Central memory CD8-positive, alpha-beta T cell (primary cell): ENCODE data around the gene PRSS56.

Experiments
- ATAC-seq: fragments of 150-1000 bp; cut with Tn5 transposase; replicated peaks from 2 replicates; pipeline ENCODE4 v1.10.0; 2022; ENCODE audit warnings: mild to moderate bottlenecking, moderate FRiP score, moderate number of reproducible peaks; ENCODE audit not compliant: poor library complexity, severe bottlenecking; ENCODE audit errors: extremely low read depth
- DNase-seq, 2 donors: peaks; one replicate each; pipeline ENCODE4 v3.0.0; 2021; ENCODE audit warnings: low spot score in 2 of 2
- H3K27ac Mint-ChIP-seq: one replicate; pipeline ENCODE4 v1.8.0; 2022; ENCODE audit warnings: low read depth, mild to moderate bottlenecking, moderate library complexity, mixed read lengths
- H3K27me3 Mint-ChIP-seq: one replicate; pipeline ENCODE4 v1.8.0; 2022; ENCODE audit warnings: mixed read lengths
- H3K36me3 Mint-ChIP-seq: one replicate; pipeline ENCODE4 v1.8.0; 2022; ENCODE audit warnings: mild to moderate bottlenecking, moderate library complexity, mixed read lengths; ENCODE audit not compliant: insufficient read depth
- H3K4me1 Mint-ChIP-seq: one replicate; pipeline ENCODE4 v1.8.0; 2022; ENCODE audit warnings: mixed read lengths
- H3K4me3 Mint-ChIP-seq: one replicate; pipeline ENCODE4 v1.8.0; 2022; ENCODE audit warnings: mild to moderate bottlenecking, moderate library complexity, mixed read lengths
- H3K9me3 Mint-ChIP-seq: one replicate; pipeline ENCODE4 v1.8.0; 2022; ENCODE audit warnings: mixed read lengths

The PRSS56 gene

DNA sequence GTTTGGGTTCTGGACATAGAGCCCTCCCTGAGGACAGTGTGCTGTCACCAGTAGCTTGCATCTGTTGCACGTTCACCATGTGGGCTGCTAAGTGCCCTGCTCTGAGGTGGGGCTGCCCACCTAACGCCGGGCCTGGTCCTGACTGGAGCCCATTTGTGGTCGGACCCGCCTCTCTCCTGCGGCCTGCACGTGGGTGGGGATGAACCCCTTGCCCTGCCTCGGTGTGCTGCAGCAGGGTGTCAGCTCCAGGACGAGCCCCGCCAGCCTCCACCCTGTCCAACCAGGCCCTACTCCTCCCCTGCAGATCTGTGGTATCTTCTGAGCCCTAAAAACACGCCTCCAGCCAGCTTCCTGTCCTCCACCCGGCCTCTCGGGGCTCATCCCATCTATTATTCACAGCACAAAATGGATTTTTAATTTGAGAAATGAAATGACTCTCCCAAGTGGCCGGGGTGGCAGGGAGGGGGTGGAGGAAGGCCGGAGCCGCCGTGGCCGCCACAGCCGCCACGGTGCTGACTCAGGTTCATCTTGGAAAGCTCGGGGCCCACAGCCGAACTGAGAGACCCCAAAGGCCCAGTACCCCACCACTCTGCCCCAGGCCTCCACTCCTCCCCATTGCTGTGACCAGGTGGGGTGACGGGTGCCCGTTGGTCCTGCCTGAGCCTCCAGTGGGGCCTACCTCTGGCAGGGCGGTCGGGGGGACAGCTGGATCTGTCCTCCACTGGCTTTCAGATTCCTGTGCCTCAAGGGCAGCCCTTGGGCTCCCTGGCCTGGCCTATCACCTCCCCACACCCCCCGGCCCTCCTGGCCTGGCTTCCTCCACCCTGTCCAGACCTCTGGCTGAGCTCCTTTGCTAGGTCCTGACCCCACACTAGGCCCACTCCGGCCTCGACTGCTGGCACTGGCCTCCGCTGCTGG is 29.7 kb upstream of the PRSS56 start:
- Mint-ChIP-seq H3K4me1 (no peaks in the 10 kb centered on the region), H3K4me3 (no peak overlapping the region), H3K9me3 (no peaks in the 10 kb centered on the region), H3K27me3 (peaks cover 57% of the 10 kb centered on the region), H3K36me3 (peaks cover 4% of the 10 kb centered on the region), H3K27ac (no peak overlapping the region)
- ATAC-seq (no peak), DNase-seq (no peak)

DNA sequence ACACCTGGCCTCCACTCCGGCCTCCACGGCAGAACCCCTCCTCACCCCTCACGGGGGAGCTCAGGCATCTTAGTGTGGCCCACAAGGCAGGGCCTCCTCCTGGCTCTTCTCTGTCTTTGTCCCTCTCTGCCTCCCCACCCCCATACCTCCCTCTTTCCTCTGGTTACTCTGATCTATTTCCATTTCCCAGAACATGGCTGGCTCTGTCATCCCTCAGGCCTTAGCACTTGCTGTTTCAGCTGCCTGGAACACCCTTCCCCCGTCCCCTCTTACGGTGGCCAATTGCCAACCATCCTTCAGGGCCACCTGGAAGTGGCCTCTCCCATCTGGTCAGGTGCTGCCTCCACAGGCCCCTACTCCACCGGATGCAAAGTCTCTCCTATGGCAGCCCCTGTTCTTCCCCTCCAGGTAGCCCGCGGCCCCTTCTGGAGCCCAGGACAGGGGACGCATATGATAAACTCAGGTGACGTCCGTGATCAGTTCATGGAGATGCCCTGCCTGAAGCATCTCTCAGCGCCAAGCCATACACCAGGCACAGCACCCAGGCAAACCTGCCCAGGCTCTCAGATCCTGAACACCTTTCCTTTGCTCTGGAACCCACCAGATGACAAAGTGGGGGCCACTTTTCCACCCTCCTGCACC is 28.9 kb upstream of the PRSS56 start:
- H3K4me1 Mint-ChIP-seq: no peaks in the 10 kb centered on the region
- H3K4me3 Mint-ChIP-seq: no peak overlapping the region
- ATAC-seq: no peak
- DNase-seq: no peak
- no peaks in the 10 kb centered on the region for H3K9me3 Mint-ChIP-seq
- H3K27ac Mint-ChIP-seq: no peak overlapping the region
- peaks cover 53% of the 10 kb centered on the region for H3K27me3 Mint-ChIP-seq
- peaks cover 4% of the 10 kb centered on the region for H3K36me3 Mint-ChIP-seq

DNA sequence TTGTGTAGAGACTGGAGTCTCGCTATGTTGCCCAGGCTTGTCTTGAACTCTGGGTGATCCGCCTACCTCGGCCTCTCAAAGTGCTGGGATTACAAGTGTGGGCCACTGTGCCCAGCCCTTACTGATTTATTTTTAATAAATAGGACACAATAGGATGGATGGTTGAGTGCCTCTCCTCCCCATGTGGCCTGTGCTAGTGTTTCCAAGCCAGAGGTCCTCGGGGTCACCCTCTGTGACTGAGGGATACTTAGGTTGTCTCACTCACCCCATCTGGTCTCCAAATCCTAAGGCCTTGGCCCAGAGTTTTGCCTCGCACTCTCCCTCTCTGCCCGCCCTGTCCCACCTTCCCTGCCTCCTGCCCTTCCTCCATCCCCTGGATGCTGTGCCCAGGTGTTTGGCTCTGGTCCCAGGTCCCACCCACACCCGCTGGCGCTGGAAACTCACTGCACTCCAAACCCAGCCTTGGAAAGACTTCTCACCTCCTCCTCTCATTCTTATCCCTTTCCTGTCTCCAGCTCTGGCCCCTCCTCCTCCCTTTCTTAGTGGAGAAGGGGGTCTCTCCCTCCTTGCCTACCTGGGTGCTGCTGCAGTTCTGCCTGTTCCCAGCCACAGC is 27.8 kb upstream of the PRSS56 start:
- Mint-ChIP-seq H3K36me3 (peaks cover 4% of the 10 kb centered on the region), H3K27ac (no peak overlapping the region)

DNA sequence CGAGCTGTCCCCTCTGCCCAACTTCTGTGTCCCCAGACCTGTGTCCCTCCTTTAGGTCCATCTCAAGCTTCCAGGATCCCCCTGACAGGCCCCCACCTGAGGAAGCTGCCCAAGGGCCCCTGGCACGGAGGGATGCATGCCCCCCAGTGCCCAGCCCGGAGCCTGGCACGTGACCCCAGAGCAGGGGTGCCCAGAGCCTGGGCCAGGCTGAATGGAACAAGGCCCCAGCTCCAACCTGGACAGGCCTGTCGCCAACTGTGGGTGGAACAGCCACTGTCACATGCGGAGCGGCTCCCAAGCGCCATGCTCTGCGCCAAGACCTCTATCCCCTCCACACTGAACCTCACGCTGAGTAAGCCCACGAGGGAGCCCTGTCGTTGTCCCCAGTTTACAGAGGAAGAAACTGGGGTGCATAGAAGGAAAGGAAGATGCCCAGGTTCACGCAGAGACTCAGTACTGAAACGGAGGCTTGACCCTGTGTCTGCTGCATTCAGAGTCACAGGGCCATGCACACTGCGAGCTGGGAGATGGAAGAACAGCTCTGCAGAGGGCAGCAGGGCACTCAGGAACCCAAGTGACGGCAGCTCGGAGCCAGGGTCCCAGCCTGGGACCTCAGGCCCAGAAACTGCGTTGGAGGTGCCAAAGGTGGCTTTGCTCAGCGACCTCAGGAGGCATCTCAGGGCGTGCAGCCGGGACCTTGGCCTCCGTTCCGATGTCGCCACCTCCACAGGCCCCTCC is 27.1 kb upstream of the PRSS56 start:
- Mint-ChIP-seq H3K4me3 (no peak overlapping the region), H3K27me3 (peaks cover 53% of the 10 kb centered on the region), H3K9me3 (no peaks in the 10 kb centered on the region), H3K27ac (no peak overlapping the region), H3K4me1 (no peaks in the 10 kb centered on the region), H3K36me3 (peaks cover 4% of the 10 kb centered on the region)
- no peak for ATAC-seq
- DNase-seq: no peak

More for the DNA sequence above, 27.8 kb upstream of the PRSS56 start:
- Mint-ChIP-seq H3K27me3 (peaks cover 53% of the 10 kb centered on the region), H3K4me3 (no peak overlapping the region), H3K9me3 (no peaks in the 10 kb centered on the region), H3K4me1 (no peaks in the 10 kb centered on the region)
- DNase-seq (no peak), ATAC-seq (no peak)

DNA sequence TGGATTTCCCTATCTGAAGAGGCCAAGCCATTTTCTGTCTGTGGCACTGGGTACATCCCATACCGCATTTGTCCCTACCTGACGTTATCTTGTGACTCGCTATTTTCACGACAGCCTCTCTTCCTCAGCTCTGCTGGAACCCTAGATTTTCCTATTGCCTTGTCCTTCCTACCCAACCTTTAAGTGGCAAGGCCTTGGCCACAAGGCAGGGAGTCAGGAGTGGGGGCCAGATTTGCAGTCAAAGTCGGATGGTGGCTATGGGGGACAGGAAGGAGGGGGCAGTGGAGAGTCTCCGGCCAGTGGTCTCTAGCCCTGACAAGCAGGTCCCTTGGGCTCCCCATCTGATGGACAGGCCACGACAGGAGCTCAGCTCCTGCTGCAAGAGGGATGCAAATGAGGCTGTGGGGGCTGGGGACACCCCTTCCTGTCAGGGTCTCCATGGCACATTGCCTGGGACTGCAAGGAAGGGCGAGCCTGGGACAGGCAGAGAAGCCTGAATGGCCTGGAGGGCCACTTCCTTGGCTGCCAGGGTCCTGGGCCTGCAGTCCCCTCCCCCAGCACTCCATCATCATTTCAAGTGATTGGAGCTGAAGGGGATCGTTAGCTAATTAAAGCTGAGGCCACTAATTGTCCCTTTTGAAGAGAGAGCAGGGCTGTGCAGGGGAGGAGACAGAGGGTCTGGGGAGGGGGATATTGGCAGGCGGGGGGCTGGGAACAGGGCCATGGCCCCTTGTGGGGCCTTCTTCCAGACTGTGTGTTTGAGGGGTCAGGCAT is 26.3 kb upstream of the PRSS56 start:
- Mint-ChIP-seq H3K27me3 (peaks cover 46% of the 10 kb centered on the region), H3K36me3 (peaks cover 3% of the 10 kb centered on the region), H3K9me3 (no peaks in the 10 kb centered on the region), H3K27ac (no peak overlapping the region), H3K4me1 (no peaks in the 10 kb centered on the region), H3K4me3 (no peak overlapping the region)
- no peak for ATAC-seq
- no peak for DNase-seq

DNA sequence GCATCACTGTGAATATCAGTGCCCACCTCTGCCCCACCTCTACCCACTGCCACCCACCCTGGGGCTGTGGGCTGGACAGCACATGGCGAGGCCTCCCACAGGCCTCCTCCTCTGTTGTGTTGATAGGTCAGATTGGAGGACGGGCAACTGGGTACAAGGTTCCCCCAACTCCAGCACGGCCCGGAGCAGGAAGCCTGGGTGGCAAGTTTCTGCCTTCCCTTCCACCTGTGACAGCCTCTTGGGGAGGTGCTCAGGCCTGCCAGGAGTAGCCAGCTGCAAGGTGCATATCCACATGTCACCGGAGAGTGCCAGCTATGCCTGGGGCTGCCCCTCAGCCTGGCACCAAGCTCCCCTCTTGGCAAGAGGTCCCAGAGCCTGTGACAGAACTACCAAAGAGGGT is 25.6 kb upstream of the PRSS56 start:
- ATAC-seq (no peak), DNase-seq (no peak)
- Mint-ChIP-seq H3K4me1 (no peaks in the 10 kb centered on the region), H3K9me3 (no peaks in the 10 kb centered on the region), H3K27ac (no peak overlapping the region), H3K36me3 (peaks cover 2% of the 10 kb centered on the region), H3K27me3 (peaks cover 41% of the 10 kb centered on the region), H3K4me3 (no peak overlapping the region)

DNA sequence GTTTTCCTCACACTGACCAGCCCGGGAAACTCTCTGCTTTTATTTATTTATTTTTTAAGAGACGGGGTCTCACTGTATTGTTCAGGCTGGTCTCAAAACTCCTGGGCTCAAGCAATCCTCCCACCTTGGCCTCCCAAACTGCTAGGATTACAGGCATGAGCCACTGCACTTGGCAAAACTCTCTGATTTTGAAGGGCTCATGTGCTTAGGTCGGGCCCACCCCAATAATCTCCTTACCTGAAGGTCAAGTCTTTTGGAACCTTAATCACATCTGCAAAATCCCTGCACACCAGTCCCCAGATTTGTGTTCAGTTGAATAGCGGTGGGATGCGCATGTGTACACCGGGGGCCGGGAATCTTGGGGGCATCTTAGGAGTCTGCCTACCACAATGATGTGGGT is 24.9 kb upstream of the PRSS56 start:
- Mint-ChIP-seq H3K4me3 (no peak overlapping the region), H3K36me3 (peaks cover 2% of the 10 kb centered on the region), H3K27ac (no peak overlapping the region), H3K27me3 (peaks cover 41% of the 10 kb centered on the region), H3K4me1 (no peaks in the 10 kb centered on the region), H3K9me3 (no peaks in the 10 kb centered on the region)
- no peak for DNase-seq
- no peak for ATAC-seq

DNA sequence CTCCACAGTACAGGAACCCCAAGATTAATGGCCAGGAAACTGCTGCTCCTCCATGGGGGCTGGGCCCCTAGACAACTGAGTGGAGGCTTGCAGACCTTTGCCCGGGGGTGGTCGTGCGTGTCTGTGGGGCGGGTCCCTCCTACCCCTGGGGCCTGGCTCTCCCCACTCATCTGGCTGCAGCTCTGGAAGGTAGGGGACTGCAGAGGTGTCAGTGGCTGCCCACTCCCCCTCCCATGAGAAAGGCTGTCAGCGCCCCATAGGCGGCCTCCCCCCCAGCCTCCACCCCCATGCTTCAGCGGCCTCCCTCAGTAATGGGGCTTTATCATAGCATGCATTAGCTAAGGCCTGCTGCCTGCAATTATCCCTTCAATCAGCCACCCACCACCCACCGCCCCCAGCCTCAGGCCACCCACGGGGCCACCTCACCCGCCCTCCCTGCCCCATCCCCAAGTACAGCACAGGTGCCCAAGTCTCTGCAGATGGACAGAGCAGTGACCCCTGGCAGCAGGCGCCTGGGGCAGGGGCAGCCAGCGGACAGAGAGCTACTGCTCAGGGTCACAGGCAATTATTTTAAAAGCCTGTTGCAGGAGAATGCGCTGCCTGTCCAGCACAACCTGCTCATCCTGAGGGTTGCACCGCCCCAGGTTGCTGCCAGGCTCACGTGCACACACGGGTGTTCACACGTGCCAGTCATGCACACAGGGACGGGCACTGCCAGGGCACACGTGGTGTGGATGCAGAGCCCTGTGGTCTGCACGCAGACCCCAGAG is 23.5 kb upstream of the PRSS56 start:
- H3K27ac Mint-ChIP-seq: no peak overlapping the region
- no peak for DNase-seq
- H3K36me3 Mint-ChIP-seq: peaks cover 2% of the 10 kb centered on the region
- H3K9me3 Mint-ChIP-seq: no peaks in the 10 kb centered on the region
- no peak overlapping the region for H3K4me3 Mint-ChIP-seq
- no peaks in the 10 kb centered on the region for H3K4me1 Mint-ChIP-seq
- ATAC-seq: no peak
- H3K27me3 Mint-ChIP-seq: peaks cover 41% of the 10 kb centered on the region

DNA sequence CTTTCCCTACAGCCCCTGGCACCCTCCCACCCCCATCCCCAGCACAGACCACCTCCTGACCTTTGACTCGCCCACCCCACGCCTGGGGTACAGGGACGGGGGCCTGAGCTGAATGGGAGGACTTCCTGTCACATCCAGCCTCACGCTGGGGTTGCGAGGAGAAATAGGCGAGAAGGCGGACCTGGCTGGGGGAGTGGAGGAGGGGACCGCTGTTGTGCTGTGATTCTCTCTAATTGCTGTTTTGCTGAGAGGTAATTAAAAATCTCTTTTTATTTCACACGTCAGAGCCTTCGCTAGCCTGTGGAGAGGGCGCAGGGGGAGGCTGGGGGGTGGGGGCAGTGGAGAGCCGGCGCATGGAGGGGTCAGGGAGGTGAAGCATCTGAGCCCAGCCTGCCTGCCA is 22.8 kb upstream of the PRSS56 start:
- Mint-ChIP-seq H3K27ac (no peak overlapping the region), H3K9me3 (no peaks in the 10 kb centered on the region), H3K36me3 (peaks cover 2% of the 10 kb centered on the region), H3K4me1 (peaks cover 1% of the 10 kb centered on the region), H3K27me3 (peaks cover 41% of the 10 kb centered on the region), H3K4me3 (no peak overlapping the region)
- ATAC-seq (no peak), DNase-seq (no peak)

DNA sequence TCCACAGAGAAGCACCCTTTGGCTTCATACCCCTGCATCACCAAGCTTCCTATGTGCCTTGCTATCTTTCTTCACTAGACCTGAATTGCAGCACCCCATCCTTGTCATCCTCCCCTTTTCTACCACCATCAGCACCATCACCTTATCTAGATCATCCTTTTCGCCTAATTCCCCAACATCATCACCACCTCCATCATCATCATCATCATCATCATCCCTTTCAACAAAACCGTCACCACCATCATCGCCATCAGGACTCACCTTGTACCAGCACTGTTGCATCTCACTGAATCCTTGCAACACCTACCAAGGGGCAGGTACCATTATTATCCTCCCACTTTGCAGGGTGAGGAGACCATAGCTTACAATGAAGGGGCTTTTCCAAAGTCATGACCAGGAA is 21.7 kb upstream of the PRSS56 start:
- Mint-ChIP-seq H3K4me1 (peaks cover 4% of the 10 kb centered on the region), H3K9me3 (no peaks in the 10 kb centered on the region), H3K4me3 (no peak overlapping the region), H3K27ac (no peak overlapping the region), H3K27me3 (peaks cover 38% of the 10 kb centered on the region), H3K36me3 (peaks cover 3% of the 10 kb centered on the region)
- DNase-seq: no peak
- no peak for ATAC-seq

DNA sequence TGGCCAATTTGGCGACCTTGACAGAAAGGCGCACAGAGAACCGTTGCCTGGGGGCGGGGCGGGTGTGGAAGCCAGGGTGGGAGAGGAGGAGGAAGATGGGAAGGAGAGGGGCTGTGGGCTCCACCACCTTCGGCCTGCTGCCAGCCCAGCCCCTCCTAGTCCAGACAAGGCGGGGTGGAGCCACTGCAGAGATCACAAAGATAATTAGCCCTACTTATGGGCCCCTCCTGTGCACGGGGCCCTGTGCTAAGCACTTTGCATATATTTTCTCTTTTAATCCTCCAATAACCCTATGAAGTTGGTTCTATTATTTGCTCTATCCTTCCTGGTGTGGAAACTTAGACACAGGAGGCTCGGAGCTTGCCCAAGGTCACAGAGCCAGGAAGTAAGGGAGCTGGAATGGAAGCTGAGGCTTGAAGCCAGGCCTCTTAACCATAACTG is 18.8 kb upstream of the PRSS56 start:
- ATAC-seq: no peak
- H3K27ac Mint-ChIP-seq: no peak overlapping the region
- H3K9me3 Mint-ChIP-seq: no peaks in the 10 kb centered on the region
- H3K4me3 Mint-ChIP-seq: no peak overlapping the region
- H3K4me1 Mint-ChIP-seq: peaks cover 4% of the 10 kb centered on the region
- peaks cover 3% of the 10 kb centered on the region for H3K36me3 Mint-ChIP-seq
- DNase-seq: no peak
- peaks cover 66% of the 10 kb centered on the region for H3K27me3 Mint-ChIP-seq
